SK-N-SH (cell line): ENCODE measurements around the gene TAGLN2. TPM values are rescaled to one million over a fixed set of nuclear protein-coding genes. Genes with fewer than 3 reads are reported as not detected.

Source experiments
- CTCF ChIA-PET: fragments of 300-600, 350-600 bp; formaldehyde crosslinking; extraction: SDS; loops from one replicate; lab custom pipeline; 2021; lab: Yijun Ruan, JAX
- POLR2A ChIA-PET: fragments of 350-600 bp; sonication (Branson Sonifier 250); formaldehyde crosslinking; extraction: SDS; loops from one replicate; lab custom pipeline; 2020; ENCODE audit warnings: antibody characterized with exemption, inconsistent platforms; lab: Yijun Ruan, JAX
- DNase-seq: peaks from one replicate; pipeline ENCODE4 v3.0.0; 2012
- H2AFZ ChIP-seq: fragments of 200-600 bp; sonication (generic); 2 replicates; pipeline ENCODE4 v1.8.1; 2016; ENCODE audit warnings: antibody characterized with exemption, mild to moderate bottlenecking, low read depth
- H3F3A ChIP-seq: fragments of 200-600 bp; sonication (generic); replicated peaks from 2 replicates; pipeline ENCODE3; 2016; ENCODE audit warnings: antibody characterized with exemption, mild to moderate bottlenecking; ENCODE audit not compliant: insufficient read depth
- H3K27ac ChIP-seq, 2 experiments: fragments of 200-500 bp in 1 of 2; fragments of 200-600 bp in 1 of 2; sonication (Bioruptor generic) in 1 of 2; sonication (generic), shearing (Covaris generic) in 1 of 2; 2 replicates each; pipeline versions ENCODE4 v1.5.1 to v1.6.1; 2014 to 2016; ENCODE audit warnings: low read depth in 2 of 2, inconsistent platforms in 1 of 2, low read length in 1 of 2, mild to moderate bottlenecking in 1 of 2, mixed read lengths in 1 of 2
- H3K27me3 ChIP-seq: fragments of 200-600 bp; sonication (generic), shearing (Covaris generic); 2 replicates; pipeline ENCODE4 v1.6.1; 2016; ENCODE audit warnings: mixed run types; ENCODE audit not compliant: insufficient read depth
- H3K36me3 ChIP-seq, 2 experiments: fragments of 200-500 bp in 1 of 2; fragments of 200-600 bp in 1 of 2; sonication (Bioruptor generic) in 1 of 2; sonication (generic) in 1 of 2; replicated peaks in 1 of 2; 2 replicates each; pipeline versions ENCODE3 to v1.5.1; 2014 to 2016; ENCODE audit warnings: low read length in 1 of 2, mild to moderate bottlenecking in 1 of 2; ENCODE audit not compliant: insufficient read depth in 2 of 2, control insufficient read depth in 1 of 2
- H3K4me1 ChIP-seq, 2 experiments: fragments of 200-500 bp in 1 of 2; fragments of 200-600 bp in 1 of 2; sonication (Bioruptor generic) in 1 of 2; sonication (generic), shearing (Covaris generic) in 1 of 2; 2 replicates each; pipeline versions ENCODE4 v1.5.1 to v1.6.1; 2014 to 2016; ENCODE audit warnings: low read depth in 1 of 2, low read length in 1 of 2, mixed run types in 1 of 2; ENCODE audit not compliant: insufficient read depth in 2 of 2, control insufficient read depth in 1 of 2
- H3K4me2 ChIP-seq: fragments of 200-600 bp; sonication (generic), shearing (Covaris generic); 2 replicates; pipeline ENCODE4 v1.6.1; 2017; ENCODE audit warnings: mixed run types
- H3K4me3 ChIP-seq, 2 experiments: fragments of 200-500 bp in 1 of 2; fragments of 200-600 bp in 1 of 2; sonication (Bioruptor generic) in 1 of 2; sonication (generic), shearing (Covaris generic) in 1 of 2; 2 replicates each; pipeline versions ENCODE4 v1.5.1 to v1.8.1; 2014 to 2016; ENCODE audit warnings: low read depth in 2 of 2, inconsistent platforms in 1 of 2, low read length in 1 of 2, mild to moderate bottlenecking in 1 of 2, mixed read lengths in 1 of 2, moderate library complexity in 1 of 2
- H3K79me2 ChIP-seq: fragments of 200-600 bp; sonication (generic); 2 replicates; pipeline ENCODE4 v1.8.1; 2017; ENCODE audit warnings: mild to moderate bottlenecking; ENCODE audit not compliant: insufficient read depth
- H3K9ac ChIP-seq: fragments of 200-600 bp; sonication (generic); 2 replicates; pipeline ENCODE4 v1.6.1; 2017; ENCODE audit warnings: mixed run types
- H3K9me2 ChIP-seq: fragments of 200-600 bp; sonication (generic); 2 replicates; pipeline ENCODE4 v1.6.1; 2017; ENCODE audit warnings: mixed run types
- H3K9me3 ChIP-seq: fragments of 200-600 bp; sonication (generic); 2 replicates; pipeline ENCODE4 v1.6.1; 2017; ENCODE audit warnings: mixed run types, mild to moderate bottlenecking, moderate library complexity
- H4K20me1 ChIP-seq: fragments of 200-600 bp; sonication (generic); 2 replicates; pipeline ENCODE4 v1.6.1; 2017; ENCODE audit warnings: mild to moderate bottlenecking, mixed run types; ENCODE audit not compliant: insufficient read depth
- CHD2 ChIP-seq: fragments of 150-350 bp; IDR thresholded peaks from 2 replicates; pipeline ENCODE4 v1.6.1; 2018; ENCODE audit warnings: low read length; ENCODE audit not compliant: partially characterized antibody
- ELF1 ChIP-seq: IDR thresholded peaks from 2 replicates; pipeline ENCODE4 v1.4.0; 2012
- EP300 ChIP-seq, 2 experiments: IDR thresholded peaks; 2 replicates each; pipeline versions ENCODE4 v1.4.0 to v1.6.1; 2012; ENCODE audit warnings: borderline replicate concordance in 1 of 2, low read depth in 1 of 2, low read length in 1 of 2
- FOSL2 ChIP-seq: IDR thresholded peaks from 2 replicates; pipeline ENCODE4 v1.4.0; 2012; ENCODE audit warnings: low read depth, mild to moderate bottlenecking, moderate library complexity, borderline replicate concordance
- FOXJ3 ChIP-seq: sonication (generic); formaldehyde crosslinking; IDR thresholded peaks from 2 replicates; pipeline ENCODE4 v1.5.1; 2020; ENCODE audit warnings: mild to moderate bottlenecking, missing genetic modification reagents
- FOXM1 ChIP-seq: IDR thresholded peaks from 2 replicates; pipeline ENCODE4 v1.4.0; 2012; ENCODE audit warnings: low read depth, mild to moderate bottlenecking
- MXI1 ChIP-seq: IDR thresholded peaks from 2 replicates; pipeline ENCODE4 v1.6.1; 2012; ENCODE audit warnings: mild to moderate bottlenecking, low read depth, low read length, improper control_type of control experiment
- NRF1 ChIP-seq: IDR thresholded peaks from 2 replicates; pipeline ENCODE4 v1.6.1; 2012; ENCODE audit warnings: low read depth, mild to moderate bottlenecking, low read length
- POLR2AphosphoS5 ChIP-seq: IDR thresholded peaks from 2 replicates; pipeline ENCODE4 v1.6.1; 2012; ENCODE audit warnings: low read depth, low read length
- RAD21 ChIP-seq: IDR thresholded peaks from 2 replicates; pipeline ENCODE4 v1.6.1; 2012; ENCODE audit warnings: mild to moderate bottlenecking, low read length
- RCOR1 ChIP-seq: fragments of 150-350 bp; IDR thresholded peaks from 2 replicates; pipeline ENCODE4 v1.6.1; 2017; ENCODE audit warnings: antibody characterized with exemption, low read length
- SIN3A ChIP-seq: IDR thresholded peaks from 2 replicates; pipeline ENCODE4 v1.6.1; 2012; ENCODE audit warnings: low read depth, mild to moderate bottlenecking, low read length, moderate library complexity, borderline replicate concordance
- TAF1 ChIP-seq: IDR thresholded peaks from 2 replicates; pipeline ENCODE4 v1.6.1; 2012; ENCODE audit warnings: low read depth, mild to moderate bottlenecking, low read length, moderate library complexity, borderline replicate concordance
- TCF12 ChIP-seq: IDR thresholded peaks from 2 replicates; pipeline ENCODE4 v1.4.0; 2012
- WGBS: methylation state at CpG from one replicate; pipeline ENCODE4 v1.1.6; 2017; ENCODE audit warnings: low lambda C conversion rate; 5-methylcytosine and 5-hydroxymethylcytosine counted together
- polyA plus RNA-seq, 3 experiments: library from polyadenylated mRNA; depleted of rRNA; stranded (reverse); fragments of >200 nt; gene quantifications; 2 replicates each; pipeline ENCODE4 v1.2.3, GENCODE V29; 2012
- TF ChIP-seq, protein P1 (sequence below): fragments of 150-350 bp; IDR thresholded peaks from 2 replicates; pipeline ENCODE4 v1.6.1; 2017; ENCODE audit warnings: antibody characterized with exemption, low read length, low read depth, borderline replicate concordance
- TF ChIP-seq, protein P2 (sequence below): fragments of 200-600 bp; sonication (generic); IDR thresholded peaks from 2 replicates; pipeline ENCODE4 v1.6.1; 2017; ENCODE audit warnings: antibody characterized with exemption, mild to moderate bottlenecking, moderate library complexity
- TF ChIP-seq, protein P3 (sequence below): IDR thresholded peaks from 2 replicates; pipeline ENCODE4; 2012
- TF ChIP-seq, protein P4 (sequence below): IDR thresholded peaks from 2 replicates; pipeline ENCODE4 v1.4.0; 2012; ENCODE audit warnings: low read depth
- TF ChIP-seq, protein P5 (sequence below): IDR thresholded peaks from 2 replicates; pipeline ENCODE4 v1.4.0; 2012; ENCODE audit warnings: low read depth, borderline replicate concordance

Gene TAGLN2
- polyA plus RNA-seq, 1 of the 3 experiments (the other 2 are of a cell fraction) = 646 TPM

DNA sequence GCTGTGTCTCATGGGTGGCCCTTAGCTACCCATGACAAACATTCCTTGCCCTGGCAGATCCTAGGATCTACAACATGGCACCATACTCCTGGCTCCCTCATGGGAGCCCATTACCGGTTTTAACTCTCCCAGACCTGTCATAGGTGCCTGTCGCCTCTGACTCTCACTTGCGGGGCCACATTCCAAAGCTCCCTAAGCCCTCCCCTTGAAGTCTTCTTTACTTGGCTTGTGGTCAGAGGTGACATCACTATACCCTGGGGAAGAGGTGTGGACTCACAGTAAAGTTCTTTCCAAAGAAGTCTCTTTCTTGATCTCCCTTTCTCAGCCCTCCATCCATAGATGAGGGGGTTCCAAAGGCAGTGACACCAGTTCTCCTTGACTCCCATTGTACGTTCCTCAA lies 34.1 kb upstream of the TAGLN2 start (continued):
- TF ChIP-seq, protein P1, sequence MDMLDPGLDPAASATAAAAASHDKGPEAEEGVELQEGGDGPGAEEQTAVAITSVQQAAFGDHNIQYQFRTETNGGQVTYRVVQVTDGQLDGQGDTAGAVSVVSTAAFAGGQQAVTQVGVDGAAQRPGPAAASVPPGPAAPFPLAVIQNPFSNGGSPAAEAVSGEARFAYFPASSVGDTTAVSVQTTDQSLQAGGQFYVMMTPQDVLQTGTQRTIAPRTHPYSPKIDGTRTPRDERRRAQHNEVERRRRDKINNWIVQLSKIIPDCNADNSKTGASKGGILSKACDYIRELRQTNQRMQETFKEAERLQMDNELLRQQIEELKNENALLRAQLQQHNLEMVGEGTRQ = no peak

DNA sequence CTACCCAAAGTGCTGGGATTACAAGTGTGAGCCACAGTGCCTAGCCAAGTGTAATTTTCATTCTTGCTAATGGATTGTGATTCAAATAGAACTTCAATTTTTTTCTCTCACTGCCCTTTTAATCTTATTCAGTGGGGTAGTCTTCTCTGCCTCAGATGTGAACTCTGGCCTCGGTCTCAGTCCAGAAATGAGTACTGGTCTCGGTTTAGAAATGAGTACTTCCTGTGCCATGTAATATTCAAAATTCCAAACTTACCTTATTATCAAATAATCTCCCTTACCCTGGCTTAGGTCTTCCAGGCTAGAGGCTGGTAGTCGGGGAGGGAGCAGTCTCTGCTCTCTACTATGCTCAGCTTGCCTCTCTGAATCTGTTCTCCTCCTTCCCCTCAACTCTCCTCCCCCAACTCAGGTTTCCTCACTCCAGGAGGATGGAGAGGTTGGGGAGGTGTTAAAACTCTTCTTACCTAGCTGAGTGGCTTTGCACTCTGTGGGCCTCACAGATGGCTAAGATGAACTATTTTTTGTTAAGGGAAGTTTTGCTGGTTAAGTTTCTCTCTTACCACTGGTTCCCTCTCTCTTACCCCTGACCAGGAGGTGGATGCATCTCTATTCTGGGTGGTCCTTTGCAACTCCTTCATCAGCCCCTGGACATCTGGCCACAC lies 33.5 kb upstream of the TAGLN2 start:
- Histone ChIP-seq H3K4me1 (no peaks in the 10 kb centered on the region), H4K20me1 (no peaks in the 10 kb centered on the region), H3K9ac (no peak overlapping the region), H3K27ac (no peak overlapping the region), H3K9me3 (no peaks in the 10 kb centered on the region), H3K9me2 (no peaks in the 10 kb centered on the region), H3F3A (no peaks in the 10 kb centered on the region), H3K27me3 (peaks cover 2% of the 10 kb centered on the region; the same call in 1 of the 2 replicates)
- WGBS = 28% methylated on average over 3 of the region's 3 CpGs
- POLR2A ChIA-PET = no interaction called here
- TF ChIP-seq POLR2AphosphoS5 (no peak), RAD21 (no peak), NRF1 (no peak), MXI1 (no peak), FOSL2 (no peak), FOXJ3 (CRISPR knock-in tag) (no peak), EP300 (IDR thresholded peaks at IDR 0.05; ENCODE audit: borderline replicate concordance in 1 of 2, low read depth in 1 of 2, low read length in 1 of 2) (no peak)
- TF ChIP-seq, protein P2, sequence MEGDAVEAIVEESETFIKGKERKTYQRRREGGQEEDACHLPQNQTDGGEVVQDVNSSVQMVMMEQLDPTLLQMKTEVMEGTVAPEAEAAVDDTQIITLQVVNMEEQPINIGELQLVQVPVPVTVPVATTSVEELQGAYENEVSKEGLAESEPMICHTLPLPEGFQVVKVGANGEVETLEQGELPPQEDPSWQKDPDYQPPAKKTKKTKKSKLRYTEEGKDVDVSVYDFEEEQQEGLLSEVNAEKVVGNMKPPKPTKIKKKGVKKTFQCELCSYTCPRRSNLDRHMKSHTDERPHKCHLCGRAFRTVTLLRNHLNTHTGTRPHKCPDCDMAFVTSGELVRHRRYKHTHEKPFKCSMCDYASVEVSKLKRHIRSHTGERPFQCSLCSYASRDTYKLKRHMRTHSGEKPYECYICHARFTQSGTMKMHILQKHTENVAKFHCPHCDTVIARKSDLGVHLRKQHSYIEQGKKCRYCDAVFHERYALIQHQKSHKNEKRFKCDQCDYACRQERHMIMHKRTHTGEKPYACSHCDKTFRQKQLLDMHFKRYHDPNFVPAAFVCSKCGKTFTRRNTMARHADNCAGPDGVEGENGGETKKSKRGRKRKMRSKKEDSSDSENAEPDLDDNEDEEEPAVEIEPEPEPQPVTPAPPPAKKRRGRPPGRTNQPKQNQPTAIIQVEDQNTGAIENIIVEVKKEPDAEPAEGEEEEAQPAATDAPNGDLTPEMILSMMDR = no peak
- TF ChIP-seq, protein P3, sequence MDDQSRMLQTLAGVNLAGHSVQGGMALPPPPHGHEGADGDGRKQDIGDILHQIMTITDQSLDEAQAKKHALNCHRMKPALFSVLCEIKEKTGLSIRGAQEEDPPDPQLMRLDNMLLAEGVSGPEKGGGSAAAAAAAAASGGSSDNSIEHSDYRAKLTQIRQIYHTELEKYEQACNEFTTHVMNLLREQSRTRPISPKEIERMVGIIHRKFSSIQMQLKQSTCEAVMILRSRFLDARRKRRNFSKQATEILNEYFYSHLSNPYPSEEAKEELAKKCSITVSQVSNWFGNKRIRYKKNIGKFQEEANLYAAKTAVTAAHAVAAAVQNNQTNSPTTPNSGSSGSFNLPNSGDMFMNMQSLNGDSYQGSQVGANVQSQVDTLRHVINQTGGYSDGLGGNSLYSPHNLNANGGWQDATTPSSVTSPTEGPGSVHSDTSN = no peak
- TF ChIP-seq, all 33 proteins: peak for 0
- CTCF ChIA-PET = interaction anchor here (1.0 to 13.1 kb wide), 3 partner anchors 14 to 48 kb away, joined by 3 to 100 read pairs (median 8); partner anchors contain the start of gene IGSF9
- Histone ChIP-seq H3K79me2 (no peaks in the 10 kb centered on the region), H3K36me3 (no peaks in the 10 kb centered on the region), H3K4me2 (no peak overlapping the region), H2AFZ (no peak overlapping the region), H3K4me3 (no peak overlapping the region)
- DNase-seq = no peak

DNA sequence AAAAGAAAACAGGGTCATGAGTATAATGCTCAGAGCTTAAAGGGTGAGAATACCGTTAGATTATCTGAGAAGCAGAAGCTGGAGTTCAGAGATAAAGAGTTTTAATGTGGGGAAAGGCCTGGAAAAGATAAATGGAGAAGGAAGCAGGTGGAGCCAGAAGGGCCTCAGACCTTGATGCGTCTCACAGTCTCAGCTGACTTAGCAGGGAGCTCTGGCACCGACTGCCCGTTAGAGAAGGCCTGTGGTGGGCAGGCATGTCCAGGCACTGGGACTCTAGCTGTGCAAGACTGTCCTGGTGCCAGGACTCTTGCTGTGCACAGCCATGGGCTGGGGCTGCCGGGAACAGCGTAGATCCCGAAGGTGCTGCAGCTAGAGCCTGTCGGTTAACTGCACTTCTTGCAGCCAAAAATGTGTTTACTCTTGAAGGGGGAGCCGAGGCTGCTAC lies 32.5 kb upstream of the TAGLN2 start:
- Histone ChIP-seq H3K4me1 (no peaks in the 10 kb centered on the region), H3K9ac (no peak overlapping the region), H2AFZ (no peak overlapping the region), H3F3A (no peaks in the 10 kb centered on the region), H3K4me2 (no peak overlapping the region), H3K36me3 (no peaks in the 10 kb centered on the region), H3K9me2 (no peaks in the 10 kb centered on the region), H3K4me3 (no peak overlapping the region), H3K9me3 (no peaks in the 10 kb centered on the region), H3K27me3 (no peaks in the 10 kb centered on the region), H4K20me1 (no peaks in the 10 kb centered on the region), H3K27ac (no peak overlapping the region), H3K79me2 (no peaks in the 10 kb centered on the region)
- ChIA-PET CTCF (interaction anchor here (0.5 to 13.1 kb wide), 5 partner anchors 12 to 136 kb away, joined by 3 to 100 read pairs (median 3); partner anchors contain the start of gene IGSF9), POLR2A (no interaction called here)
- WGBS = 39% methylated on average over 8 of the region's 9 CpGs
- no peak for DNase-seq
- TF ChIP-seq TCF12 = no peak
- no peak for TF ChIP-seq FOXJ3 (CRISPR knock-in tag)
- no peak for TF ChIP-seq EP300 (IDR thresholded peaks at IDR 0.05; ENCODE audit: borderline replicate concordance in 1 of 2, low read depth in 1 of 2, low read length in 1 of 2)
- no peak for TF ChIP-seq SIN3A
- TF ChIP-seq FOXM1 = no peak
- TF ChIP-seq, protein P4, sequence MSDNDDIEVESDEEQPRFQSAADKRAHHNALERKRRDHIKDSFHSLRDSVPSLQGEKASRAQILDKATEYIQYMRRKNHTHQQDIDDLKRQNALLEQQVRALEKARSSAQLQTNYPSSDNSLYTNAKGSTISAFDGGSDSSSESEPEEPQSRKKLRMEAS = no peak
- TF ChIP-seq CHD2 = no peak
- no peak for TF ChIP-seq FOSL2
- TF ChIP-seq, protein P5, sequence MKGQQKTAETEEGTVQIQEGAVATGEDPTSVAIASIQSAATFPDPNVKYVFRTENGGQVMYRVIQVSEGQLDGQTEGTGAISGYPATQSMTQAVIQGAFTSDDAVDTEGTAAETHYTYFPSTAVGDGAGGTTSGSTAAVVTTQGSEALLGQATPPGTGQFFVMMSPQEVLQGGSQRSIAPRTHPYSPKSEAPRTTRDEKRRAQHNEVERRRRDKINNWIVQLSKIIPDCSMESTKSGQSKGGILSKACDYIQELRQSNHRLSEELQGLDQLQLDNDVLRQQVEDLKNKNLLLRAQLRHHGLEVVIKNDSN = no peak
- no peak for TF ChIP-seq TAF1
- no peak for TF ChIP-seq RCOR1
- TF ChIP-seq ELF1 = no peak
